ENCODE results near the gene ATP8B1. TPM values are rescaled to one million over a fixed set of nuclear protein-coding genes. Genes with fewer than 3 reads are reported as not detected.

The ATP8B1 gene
- total and polyA plus RNA-seq, 2 of the 4 experiments (the other 2 are of a cell fraction): 64.3 to 136 TPM

DNA sequence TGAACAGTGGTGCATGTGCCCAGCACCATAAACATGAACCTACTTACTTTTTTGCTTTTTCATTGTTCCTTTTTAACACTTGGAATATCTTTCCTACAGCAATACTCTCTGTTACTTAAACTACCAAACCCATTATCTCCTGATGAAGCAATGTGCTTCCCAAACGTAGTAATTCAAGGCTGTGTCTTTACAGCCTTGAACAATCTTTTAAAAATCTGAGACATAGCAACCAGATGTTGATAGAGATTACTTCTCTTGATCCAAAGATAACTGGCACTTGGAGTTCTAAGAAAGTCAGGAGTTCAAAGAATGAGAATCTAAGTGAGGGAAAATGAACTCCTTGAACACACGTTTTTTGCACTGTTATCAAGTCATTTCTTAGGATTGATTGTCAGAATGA is 40.4 kb downstream of the ATP8B1 start:
- no peak overlapping the region for H2AK9ac ChIP-seq (replicated peaks; ENCODE audit: low read depth, low read length, poor library complexity)
- no peak overlapping the region for H3K4me2 ChIP-seq (ENCODE audit: low read depth, low read length)
- H3K9ac ChIP-seq (ENCODE audit: low read depth, low read length): no peak overlapping the region
- no peak overlapping the region for H2AK5ac ChIP-seq (ENCODE audit: low read depth, low read length)
- H3K56ac ChIP-seq (ENCODE audit: extremely low read depth, insufficient read depth, low read length): no peak overlapping the region
- H3K23ac ChIP-seq (ENCODE audit: low read depth, low read length): no peak overlapping the region
- no peak overlapping the region for H3K4me3 ChIP-seq (ENCODE audit: insufficient read depth, low read depth, low read length)
- H3K79me1 ChIP-seq (ENCODE audit: low read depth in 1 of 2, low read length in 2 of 2): peaks cover 37 to 73% of the 10 kb centered on the region in 2 experiments
- H2BK15ac ChIP-seq (ENCODE audit: low read depth, low read length): no peak overlapping the region
- peak overlapping the region; percentile 9; the same call in 1 of the 2 replicates for H3K4ac ChIP-seq (ENCODE audit: low read depth, low read length)
- H3K14ac ChIP-seq (replicated peaks; ENCODE audit: low read depth, low read length): no peak overlapping the region
- intact Hi-C loops (cut with micrococcal nuclease): no loop called here
- no peak overlapping the region for H2AFZ ChIP-seq (replicated peaks; ENCODE audit: low read length, poor library complexity)
- no peak overlapping the region for H2BK5ac ChIP-seq (ENCODE audit: low read depth, low read length, poor library complexity, severe bottlenecking)
- no CpG with 5 or more reads among the region's 2 CpGs for WGBS, 2 experiments (ENCODE audit: extremely low coverage in 2 of 2, insufficient read length in 1 of 2)
- no peak overlapping the region for H2BK120ac ChIP-seq (ENCODE audit: low read depth, low read length)
- H3K9me1 ChIP-seq (ENCODE audit: insufficient read depth, low read length): peaks cover 20% of the 10 kb centered on the region
- dilution Hi-C loops (cut with HindIII; ENCODE audit: low sequenced_read_pairs, unreplicated experiment): no loop called here
- peaks cover 47% of the 10 kb centered on the region; the same call in 1 of the 2 replicates for H4K20me1 ChIP-seq (ENCODE audit: insufficient read depth, low read length)
- no peak overlapping the region for H4K5ac ChIP-seq (ENCODE audit: low read depth, low read length)
- ChIA-PET POLR2A (ENCODE audit: unreplicated experiment) (no interaction called here), CTCF (no interaction called here)
- H3K9me3 ChIP-seq (ENCODE audit: control insufficient read depth, insufficient read depth, low read length): no peaks in the 10 kb centered on the region
- no peak overlapping the region for H2BK20ac ChIP-seq (ENCODE audit: low read depth, low read length)
- no TSS peak for BruUV-seq (replicated peaks)
- H3K36me3 ChIP-seq (ENCODE audit: control insufficient read depth, insufficient read depth, low read length): peaks cover 11% of the 10 kb centered on the region
- peaks cover 4% of the 10 kb centered on the region for H3K4me1 ChIP-seq (ENCODE audit: control insufficient read depth, insufficient read depth, low read length)
- H3K27me3 ChIP-seq (ENCODE audit: control insufficient read depth, insufficient read depth, low read length): no peaks in the 10 kb centered on the region
- H4K91ac ChIP-seq (ENCODE audit: insufficient read depth, low read depth, low read length): no peak overlapping the region
- H3K18ac ChIP-seq (ENCODE audit: low read depth, low read length): no peak overlapping the region; the same call in 1 of the 2 replicates
- TF ChIP-seq MAFK (IDR thresholded peaks at IDR 0.05; ENCODE audit: low read depth, low read length): no peak
- TF ChIP-seq RAD21 (IDR thresholded peaks at IDR 0.05; ENCODE audit: low read length): no peak
- no peak for TF ChIP-seq POLR2A (IDR thresholded peaks at IDR 0.05; ENCODE audit: low read depth, low read length)
- TF ChIP-seq RCOR1 (IDR thresholded peaks at IDR 0.05; ENCODE audit: insufficient replicate concordance, low read length): no peak
- no peak for TF ChIP-seq ELK1 (IDR thresholded peaks at IDR 0.05; ENCODE audit: borderline replicate concordance, low read depth, low read length)
- no peak for TF ChIP-seq BHLHE40 (IDR thresholded peaks at IDR 0.05; ENCODE audit: low read depth, low read length)
- TF ChIP-seq, protein P1, sequence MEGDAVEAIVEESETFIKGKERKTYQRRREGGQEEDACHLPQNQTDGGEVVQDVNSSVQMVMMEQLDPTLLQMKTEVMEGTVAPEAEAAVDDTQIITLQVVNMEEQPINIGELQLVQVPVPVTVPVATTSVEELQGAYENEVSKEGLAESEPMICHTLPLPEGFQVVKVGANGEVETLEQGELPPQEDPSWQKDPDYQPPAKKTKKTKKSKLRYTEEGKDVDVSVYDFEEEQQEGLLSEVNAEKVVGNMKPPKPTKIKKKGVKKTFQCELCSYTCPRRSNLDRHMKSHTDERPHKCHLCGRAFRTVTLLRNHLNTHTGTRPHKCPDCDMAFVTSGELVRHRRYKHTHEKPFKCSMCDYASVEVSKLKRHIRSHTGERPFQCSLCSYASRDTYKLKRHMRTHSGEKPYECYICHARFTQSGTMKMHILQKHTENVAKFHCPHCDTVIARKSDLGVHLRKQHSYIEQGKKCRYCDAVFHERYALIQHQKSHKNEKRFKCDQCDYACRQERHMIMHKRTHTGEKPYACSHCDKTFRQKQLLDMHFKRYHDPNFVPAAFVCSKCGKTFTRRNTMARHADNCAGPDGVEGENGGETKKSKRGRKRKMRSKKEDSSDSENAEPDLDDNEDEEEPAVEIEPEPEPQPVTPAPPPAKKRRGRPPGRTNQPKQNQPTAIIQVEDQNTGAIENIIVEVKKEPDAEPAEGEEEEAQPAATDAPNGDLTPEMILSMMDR (conservative IDR thresholded peaks at IDR 0.05; ENCODE audit: low read depth, low read length): no peak
- no peak for TF ChIP-seq RFX5 (IDR thresholded peaks at IDR 0.05; ENCODE audit: low read depth, low read length)
- no peak for TF ChIP-seq MXI1 (IDR thresholded peaks at IDR 0.05; ENCODE audit: borderline replicate concordance, low read depth, low read length)
- no peak for TF ChIP-seq MAZ (IDR thresholded peaks at IDR 0.05; ENCODE audit: borderline replicate concordance, low read depth, low read length)
- no peak for TF ChIP-seq NFE2L2 (IDR thresholded peaks at IDR 0.05; ENCODE audit: low read depth, low read length)
- TF ChIP-seq CHD1 (IDR thresholded peaks at IDR 0.05; ENCODE audit: low read depth, low read length): no peak
- TF ChIP-seq, protein P2, sequence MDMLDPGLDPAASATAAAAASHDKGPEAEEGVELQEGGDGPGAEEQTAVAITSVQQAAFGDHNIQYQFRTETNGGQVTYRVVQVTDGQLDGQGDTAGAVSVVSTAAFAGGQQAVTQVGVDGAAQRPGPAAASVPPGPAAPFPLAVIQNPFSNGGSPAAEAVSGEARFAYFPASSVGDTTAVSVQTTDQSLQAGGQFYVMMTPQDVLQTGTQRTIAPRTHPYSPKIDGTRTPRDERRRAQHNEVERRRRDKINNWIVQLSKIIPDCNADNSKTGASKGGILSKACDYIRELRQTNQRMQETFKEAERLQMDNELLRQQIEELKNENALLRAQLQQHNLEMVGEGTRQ (IDR thresholded peaks at IDR 0.05; ENCODE audit: low read depth, low read length): no peak
- no peak overlapping the region for H4K8ac ChIP-seq (ENCODE audit: low read depth in 2 of 2, low read length in 2 of 2)
- no peak for ATAC-seq (ENCODE audit: low read depth)
- in situ Hi-C loops (cut with MboI; ENCODE audit: low sequenced_read_pairs): no loop called here
- no peak for DNase-seq
- no peak overlapping the region for H3K27ac ChIP-seq (ENCODE audit: insufficient read depth, low read length)
